HK-2 (cell line): Measurements from ENCODE around the gene MYO5A.
A peak's percentile ranks its signal among the peaks of the same experiment; 100 is the strongest.
"Not testable (repeated sequence)": the region's sequence is repeated elsewhere in the genome, so short reads cannot be mapped to it uniquely, and the experiment has no call there.

Experiments
- DNase-seq: peaks from one replicate; pipeline ENCODE4 v3.0.0-alpha.2; 2018; ENCODE audit not compliant: unreplicated experiment

MYO5A gene

DNA sequence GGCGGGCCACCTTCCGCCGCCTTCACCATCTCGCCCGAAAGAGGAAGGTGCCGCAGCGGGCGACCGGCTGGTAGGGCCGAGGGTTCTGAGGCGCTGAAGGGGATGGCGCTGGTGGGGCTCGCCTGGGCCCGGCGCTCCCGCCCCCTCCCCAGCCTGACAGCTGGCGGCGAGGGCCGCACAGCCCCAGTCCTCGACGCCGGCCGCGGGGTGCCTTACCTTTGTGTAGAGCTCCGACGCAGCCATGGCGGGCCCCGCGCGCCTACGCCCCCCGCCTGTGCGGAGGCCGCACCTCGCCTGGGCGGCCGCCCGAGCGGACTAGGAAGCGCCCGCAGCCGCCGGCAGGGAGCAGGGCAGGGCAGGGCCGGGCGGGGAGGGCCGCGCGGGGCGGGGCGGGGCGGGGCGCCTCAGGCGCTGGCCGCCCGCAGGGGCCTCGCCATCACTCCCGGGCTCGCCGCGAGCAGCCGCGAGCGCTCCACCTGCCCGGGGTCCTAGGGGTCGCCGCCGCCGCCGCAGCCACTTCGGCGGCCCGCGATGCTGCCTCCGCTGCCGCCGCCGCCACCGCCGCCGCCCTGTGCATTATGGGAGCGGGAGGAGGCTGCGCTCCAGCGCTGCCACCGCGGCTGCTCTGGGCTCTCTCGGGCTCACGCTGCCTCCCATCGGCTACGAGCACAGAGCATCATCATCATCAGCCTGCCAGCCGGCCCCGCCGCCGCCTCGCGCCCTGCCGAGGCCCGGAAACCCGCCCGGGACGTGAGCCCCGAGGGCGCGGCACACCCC lies at the start of gene MYO5A:
TSS of gene MYO5A (minus strand) at position 317 of the 777 bp plus-strand sequence. CDS start at position 243, 74 bp downstream.
- peak; percentile 67 for DNase-seq

DNA sequence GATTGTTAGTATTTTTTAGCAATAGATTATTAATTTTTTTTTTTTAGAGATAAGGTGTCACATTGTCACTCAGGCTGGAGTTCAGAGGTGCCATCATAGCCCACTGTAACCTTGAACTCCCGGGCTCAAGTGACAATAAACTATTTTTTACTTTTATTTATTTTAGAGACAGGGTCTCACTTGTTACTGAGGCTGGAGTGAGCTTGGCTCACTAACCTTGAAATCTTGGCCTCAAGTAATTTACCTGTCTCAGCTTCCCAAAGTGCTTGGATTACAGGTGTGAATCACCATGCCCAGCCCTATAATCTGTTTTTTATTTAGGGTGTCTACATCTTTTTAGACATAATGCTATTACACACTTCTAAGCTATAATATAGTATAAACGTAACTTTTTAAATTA lies 48.0 kb upstream of the MYO5A start:
- no peak for DNase-seq

DNA sequence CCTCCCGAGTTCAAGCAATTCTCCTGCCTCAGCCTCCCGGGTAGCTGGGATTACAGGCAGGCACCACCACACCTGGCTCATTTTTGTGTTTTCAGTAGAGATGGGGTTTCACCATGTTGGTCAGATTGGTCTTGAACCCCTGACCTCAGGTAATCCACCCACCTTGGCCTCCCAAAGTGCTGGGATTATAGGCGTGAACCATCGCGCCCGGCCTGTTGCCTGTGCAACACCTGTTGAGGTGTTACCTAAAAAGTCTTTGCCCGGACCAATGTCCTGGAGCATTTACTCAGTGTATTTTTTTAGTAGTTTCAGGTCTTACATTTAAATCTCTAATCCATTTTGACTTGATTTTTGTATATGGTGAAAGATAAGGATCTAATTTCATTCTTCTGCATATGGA lies 46.9 kb upstream of the MYO5A start:
- DNase-seq, result not testable (repeated sequence)

DNA sequence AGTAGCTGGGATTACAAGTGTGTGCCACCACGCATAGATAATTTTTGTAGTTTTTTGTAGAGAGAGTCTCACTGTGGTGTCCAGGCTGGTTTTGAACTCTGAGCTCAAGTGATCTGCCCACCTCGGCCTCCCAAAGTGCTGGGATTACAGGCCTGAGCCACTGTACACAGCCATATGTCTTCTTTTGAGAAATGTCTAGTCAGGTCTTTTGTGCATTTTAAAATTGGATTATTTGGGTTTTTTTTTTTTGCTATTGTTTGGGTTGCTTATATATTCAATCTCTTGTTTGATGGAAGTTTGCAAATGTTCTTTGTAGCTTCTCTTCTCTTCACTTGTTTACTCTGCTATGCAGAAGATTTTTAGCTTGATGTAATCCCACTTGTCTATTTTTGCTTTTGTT lies 46.4 kb upstream of the MYO5A start:
- DNase-seq, result no peak

DNA sequence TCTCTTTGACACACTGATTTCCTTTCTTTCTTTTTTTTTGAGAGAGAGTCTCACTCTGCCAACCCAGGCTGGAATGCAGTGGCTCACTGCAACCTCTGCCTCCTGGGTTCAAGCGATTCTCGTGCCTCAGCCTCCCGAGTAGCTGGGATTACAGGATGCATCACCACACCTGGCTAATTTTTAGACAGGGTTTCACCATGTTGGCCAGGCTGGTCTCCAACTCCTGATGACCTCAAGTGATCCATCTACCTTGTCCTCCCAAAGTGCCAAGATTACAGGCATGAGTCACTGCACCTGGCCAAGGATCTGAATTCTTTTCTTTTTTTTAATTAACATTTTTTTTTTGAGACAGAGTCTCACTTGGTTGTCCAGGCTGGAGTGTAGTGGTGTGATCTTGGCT lies 45.9 kb upstream of the MYO5A start:
- DNase-seq, result not testable (repeated sequence)

DNA sequence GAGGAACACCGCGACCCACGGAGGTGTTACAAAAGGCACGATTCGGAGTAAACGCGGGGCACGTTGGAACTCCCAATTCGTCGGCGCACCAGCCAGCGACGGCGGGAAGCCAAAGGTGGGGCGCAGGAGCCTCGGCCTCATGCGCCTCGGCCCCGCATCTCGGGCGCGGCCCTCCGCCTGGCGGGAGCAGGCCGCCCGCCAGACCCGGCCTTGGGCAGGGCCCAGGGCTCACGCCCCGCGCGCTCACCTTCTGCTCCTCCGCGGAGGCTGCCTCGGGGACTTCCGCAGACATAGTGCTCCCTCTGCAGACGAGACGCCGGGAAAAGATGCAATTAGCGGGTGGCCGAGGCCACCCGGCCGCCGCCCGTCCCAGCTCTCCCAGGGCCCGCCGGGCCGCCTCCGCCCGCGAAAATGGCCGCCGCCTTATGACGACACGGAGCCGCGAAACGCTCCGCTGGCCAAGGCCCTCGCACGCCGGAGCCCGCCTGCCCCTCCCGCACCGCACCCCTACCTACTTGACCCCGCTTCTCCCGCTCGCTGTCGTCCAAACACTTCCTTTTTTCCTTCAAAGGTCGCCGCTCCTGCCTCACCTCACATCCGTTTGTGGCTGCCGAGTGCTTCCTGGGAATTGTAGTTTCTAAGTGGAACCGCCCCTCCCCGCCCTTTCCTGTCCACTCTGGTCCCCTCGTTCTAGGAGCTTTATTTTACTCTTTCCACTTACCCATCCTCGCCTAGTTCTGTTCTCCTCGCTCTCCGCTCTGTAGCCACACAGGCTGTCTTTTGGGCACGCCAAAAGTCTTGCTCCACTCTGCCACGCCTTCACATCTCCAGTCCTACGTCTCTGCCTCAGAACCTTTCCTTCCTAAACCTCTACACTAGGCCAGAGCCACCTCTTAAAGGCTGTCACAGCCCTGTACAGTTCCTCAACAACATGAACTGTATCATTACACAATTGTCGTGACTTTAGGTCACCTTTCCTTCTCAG lies 40.2 kb upstream of the MYO5A start, which contains the start of gene ARPP19:
TSS of gene ARPP19 (minus strand) at position 430 of the 985 bp plus-strand sequence. CDS start at position 292, 138 bp downstream.
- peak; percentile 88 for DNase-seq

DNA sequence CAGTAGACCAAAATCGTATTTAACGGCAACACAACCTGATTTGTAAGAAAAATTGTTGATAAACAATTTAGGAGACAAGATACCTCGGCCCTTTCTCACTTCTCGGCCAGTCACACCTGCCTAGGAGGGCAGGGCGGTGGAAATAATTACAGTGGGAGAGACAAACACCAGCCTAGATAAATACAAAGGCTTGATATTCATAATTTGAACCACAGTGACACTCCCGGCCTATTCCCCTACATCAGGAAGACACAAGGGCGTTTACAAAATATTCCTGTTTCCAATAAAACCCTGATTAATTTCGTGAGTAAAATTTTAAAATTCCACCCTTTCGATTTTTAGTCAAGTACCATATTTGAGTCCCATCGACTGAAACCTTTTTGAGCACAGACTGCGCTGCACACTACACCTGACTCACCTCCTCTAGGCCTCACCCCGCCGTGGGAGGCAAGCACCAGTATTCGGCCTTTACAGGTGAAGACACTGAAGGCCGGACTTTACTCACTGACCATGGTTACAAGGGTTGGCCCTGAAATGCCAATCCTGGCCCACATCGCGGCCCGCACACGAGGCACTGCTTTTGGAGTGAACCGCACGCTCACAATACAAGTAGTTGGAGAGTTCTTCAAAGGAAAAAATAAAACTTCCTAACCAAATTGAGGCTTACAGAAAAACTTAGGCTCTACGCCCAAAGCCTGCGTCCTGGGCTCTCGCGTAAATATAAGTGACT lies 39.4 kb upstream of the MYO5A start:
- DNase-seq, result peak; percentile 35

DNA sequence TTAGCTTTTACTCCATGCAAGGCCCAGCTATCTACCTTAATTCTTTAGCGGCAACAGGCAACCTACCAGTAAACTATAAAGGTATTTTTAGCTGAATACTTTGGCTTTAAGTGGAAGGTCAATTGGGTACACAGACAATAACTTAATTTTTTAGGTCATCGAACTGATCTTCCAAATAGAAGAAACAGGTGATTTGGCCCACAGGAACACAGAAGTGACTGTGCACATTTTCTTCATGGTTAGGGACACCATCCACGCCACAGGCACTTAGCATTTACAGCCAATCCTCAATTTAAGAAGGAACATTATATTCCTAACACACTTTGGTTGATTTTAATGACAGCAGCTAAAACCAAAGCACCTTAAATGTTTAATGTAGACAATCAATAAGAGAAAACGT lies 38.2 kb upstream of the MYO5A start:
- no peak for DNase-seq

DNA sequence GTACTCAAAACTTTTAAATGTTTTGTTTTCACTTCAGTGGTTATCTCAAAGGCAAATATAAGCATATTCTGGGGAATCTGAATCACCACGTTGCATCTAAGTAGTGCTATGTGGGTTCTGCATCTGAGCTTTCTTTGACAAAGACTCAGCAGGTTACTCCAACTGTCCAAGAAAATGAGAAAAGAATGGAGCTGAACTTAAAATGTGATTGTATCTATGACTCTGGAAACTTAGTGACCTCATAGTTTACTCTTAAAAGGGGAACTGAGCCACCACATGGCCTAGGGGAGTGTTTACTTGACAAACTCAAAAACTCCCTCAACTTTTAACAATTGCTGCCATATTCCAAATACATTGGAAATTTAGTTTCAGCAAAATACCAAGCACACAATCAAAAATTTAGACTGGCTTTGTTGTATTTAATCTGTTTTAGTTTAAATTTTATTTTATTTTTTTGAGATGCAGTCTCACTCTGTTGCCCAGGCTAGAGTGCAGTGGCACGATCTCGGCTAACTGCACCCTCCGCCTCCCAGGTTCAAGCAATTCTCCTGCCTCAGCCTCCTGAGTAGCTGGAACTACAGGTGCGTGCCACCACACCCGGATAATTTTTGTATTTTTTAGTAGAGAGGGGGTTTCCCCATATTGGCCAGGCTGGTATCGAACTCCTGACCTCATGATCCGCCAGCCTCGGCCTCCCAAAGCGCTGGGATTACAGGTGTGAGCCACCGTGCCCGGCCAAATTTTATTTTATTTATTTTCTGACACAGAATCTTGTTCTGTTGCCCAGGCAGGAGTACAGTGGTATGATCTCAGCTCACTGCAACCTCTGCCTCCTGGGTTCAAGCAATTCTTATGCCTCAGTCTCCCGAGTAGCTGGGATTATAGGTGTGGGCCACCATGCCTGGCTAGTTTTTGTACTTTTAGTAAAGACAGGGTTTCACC lies 37.0 kb upstream of the MYO5A start:
- not testable (repeated sequence) for DNase-seq

DNA sequence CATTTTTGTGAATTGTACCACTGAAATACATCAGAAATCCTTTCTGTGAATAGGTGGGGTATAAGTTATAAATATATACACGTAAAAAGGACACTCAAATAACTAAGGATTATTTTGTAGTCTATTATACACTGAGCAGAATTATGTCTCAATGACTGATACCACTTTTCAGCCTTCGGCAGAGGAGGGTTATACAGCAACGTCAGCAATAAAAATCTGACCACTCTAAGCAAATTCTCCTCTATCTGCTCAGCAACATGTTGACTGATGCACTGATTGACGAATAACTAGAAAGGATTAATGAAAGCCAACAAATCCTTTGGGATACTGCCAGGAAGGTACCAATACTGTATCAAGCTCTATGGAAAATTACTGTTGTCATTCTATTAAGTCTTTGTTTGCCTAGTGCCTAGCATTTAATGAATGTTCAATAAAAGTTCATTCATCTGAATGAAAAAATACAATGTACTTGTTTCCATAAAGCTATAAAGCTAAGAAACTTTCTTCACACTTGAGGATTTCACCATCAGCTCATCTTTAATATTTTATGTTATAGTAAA lies 34.9 kb upstream of the MYO5A start:
- no peak for DNase-seq

DNA sequence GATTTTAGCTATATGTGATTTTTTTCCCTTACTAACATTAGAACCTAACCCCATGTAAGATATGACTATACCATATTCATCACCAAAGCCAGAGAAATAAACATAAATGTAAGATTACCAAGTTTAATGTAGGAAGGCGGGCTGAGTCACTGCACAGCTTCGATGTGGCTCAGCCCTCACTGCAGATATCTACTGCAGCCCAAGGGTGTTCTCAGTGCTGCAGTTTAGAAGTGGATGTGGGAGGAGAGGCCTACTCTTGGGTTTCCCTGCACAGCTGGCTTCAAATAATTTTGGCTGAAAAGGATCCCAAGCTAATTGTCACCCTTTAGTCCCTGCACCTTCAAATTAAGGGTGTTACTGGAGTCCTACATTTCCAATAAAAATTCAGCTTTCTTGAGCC lies 30.9 kb upstream of the MYO5A start:
- DNase-seq, result no peak

DNA sequence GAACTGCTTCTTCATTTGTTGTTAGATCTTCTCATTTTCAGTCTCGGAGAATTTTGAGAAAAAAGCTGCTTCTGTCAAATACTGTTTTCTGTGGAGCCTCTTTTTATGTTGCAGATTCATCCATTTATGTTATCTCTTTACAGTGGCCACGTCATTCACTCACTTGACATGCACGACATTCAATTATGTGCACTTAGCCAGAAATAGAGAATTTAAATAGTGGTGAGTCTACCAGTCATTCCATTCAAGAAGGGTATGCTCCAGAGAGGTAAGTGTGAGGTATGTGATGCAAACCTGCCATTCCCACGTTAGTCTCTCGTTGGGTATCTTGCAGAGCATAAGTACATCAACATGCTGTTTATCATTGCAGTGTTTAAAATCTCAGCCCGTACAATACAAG lies 30.3 kb upstream of the MYO5A start:
- DNase-seq, result no peak

DNA sequence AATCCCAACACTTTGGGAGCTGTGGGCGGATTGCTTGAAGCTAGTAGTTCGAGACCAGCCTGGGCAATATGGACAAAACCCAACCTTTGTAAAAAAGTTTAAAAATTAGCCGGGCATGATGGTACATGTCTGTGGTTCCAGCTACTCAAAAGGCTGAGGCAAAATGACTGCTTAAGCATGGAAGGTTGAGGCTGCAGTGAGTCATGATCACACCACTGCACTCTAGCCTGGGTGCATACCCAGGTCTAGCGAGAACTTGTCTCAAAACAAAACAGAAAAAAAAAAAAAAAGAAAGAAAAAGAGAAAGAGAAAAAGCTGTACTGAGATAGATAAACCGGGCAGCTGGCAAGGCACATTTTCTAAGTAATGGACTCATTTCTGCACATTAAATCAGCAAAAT lies 29.5 kb upstream of the MYO5A start:
- DNase-seq, result peak; percentile 50

DNA sequence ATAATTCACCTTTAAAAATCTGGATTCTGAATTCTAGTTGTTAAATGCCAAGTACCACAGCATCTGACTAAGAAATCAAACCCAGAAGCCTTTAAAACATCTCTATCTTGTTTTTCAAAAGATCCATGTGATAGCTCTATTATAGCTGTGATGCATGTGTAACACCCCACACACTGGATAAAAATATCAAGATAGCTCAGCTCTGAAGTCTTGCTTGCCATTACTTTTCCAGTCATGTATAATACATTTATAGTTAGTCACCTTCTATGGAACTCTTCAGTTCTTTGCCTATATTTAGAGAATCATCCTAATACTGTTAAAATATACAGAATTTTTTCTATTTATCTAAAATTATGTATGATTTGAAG lies 28.6 kb upstream of the MYO5A start:
- no peak for DNase-seq

DNA sequence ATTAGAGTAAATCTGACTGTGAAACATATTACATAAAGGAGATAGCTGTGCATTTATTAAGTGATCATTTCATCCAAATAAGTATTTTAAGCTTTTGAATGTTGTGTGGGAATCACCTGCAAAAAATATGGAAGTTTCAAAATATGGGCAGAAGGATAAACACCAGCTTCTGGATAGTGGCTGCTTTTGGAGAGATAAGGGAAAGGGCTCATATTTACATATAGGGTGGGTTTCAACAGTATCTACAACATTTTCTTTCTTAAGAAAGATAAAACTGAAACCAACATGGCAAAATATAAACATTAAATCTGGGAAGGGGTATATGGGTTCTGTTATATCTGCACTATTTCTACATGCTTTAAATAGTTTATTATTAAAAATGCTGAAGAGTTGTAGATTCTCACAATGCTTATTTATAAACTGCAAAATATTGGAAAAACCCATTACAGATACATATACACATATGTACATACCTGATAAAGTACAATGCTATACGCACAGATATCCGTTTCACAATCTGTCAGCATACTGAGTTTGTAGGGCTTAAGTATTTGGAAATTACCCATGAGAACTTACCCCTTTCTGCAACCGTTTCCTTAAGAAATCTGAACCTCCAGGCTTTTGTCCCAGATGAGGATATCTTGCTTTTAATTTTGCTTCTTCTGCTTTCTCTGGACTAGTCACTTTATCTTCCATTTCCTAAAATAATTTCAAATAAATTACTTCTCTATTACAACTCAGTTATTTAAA lies 28.0 kb upstream of the MYO5A start:
- no peak for DNase-seq

DNA sequence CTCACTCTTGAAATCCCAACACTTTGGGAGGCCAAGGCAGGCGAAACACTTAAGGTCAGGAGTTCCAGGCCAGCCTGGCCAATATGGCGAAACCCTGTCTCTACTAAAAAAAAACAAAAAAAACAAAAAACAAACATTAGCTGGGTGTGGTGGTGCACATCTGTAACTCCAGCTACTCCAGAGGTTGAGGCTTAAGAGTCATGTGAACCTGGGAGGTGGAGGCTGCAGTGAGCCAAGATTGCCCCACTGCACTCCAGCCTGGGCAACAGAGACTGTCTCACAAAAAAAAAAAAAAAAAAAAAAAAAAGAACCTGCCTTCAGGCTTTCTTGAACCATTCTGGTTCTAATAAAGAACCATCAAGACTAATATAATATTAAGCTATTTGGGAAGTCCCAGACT lies 23.6 kb upstream of the MYO5A start:
- no peak for DNase-seq

DNA sequence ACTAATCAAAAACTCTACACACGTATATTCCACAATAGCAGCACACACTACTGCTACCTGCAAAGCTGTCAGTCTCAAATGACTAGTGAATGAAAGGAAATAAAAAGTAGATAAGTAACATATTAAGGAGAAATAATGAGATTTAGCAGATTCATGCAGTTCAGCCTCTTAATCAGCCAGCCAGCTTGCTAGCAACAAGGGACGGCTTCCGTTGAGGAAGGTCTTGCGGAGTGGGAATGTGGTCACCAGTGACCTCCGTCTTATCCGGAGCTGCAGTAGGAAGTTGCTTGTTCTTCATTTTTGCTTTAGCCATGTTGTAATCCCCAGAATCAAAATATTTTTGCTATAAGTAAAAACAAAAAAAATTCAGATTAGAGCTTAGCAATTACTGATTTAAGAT lies 23.1 kb upstream of the MYO5A start:
- no peak for DNase-seq

DNA sequence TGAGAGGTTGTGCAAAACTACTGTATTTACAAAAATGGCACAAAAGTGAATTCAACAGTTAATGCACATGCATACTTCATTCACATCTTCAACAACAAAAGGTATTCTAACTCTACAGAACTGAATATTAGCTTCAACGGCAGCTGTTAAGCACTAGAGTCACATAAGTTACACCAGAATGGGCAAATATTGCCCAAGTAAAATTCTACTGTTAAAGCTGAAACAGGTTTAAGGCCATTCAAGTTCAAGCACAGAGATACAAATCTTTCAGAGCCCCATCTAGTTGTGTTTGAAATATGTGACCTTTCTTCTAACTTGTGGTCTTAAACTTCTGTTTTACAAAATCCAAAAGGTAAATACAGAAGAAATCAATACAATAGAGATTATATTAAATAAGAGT lies 22.5 kb upstream of the MYO5A start:
- not testable (repeated sequence) for DNase-seq

DNA sequence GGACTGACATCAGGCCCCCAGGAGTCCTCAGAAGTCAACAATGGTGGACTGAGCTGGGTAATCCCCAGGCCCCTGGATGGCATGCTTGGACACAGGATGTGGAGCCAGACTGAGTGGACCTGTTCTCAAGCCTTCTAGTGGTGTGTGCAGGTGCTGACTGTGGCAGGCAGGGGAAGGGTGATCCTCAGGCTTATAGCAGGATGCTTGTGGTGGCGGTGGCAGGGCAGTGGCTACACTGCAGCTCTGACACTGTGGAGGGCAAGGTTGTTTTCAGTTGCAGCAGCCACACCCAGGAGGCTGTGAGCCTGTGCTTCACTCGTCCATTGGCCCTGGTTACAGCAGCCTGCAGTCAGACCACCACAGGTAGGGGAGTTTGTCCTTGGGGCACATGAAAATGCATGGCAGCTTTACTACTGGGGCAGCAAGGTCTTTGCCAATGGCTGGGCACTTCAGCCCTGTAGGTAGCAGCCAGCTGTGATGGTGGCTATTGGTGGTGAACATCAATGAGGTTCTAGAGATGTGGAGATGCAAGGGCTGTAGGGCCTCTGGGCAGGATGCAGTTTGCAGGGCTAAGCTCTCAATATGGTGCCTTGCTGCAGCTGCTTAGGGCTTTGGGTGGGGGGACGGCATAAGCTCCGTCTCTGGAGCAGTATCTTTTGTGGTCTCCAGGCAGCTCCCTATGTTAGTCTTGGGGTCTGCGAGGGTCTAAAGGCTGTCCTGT lies 17.5 kb upstream of the MYO5A start:
- no peak for DNase-seq
